Measurements from ENCODE around the gene PIR. TPM values are rescaled to one million over a fixed set of nuclear protein-coding genes. Genes with fewer than 3 reads are reported as not detected.

Gene PIR
- total RNA-seq, 4 donors from 2014 or later = 14.7 to 30.4 (median 19.1) TPM

DNA sequence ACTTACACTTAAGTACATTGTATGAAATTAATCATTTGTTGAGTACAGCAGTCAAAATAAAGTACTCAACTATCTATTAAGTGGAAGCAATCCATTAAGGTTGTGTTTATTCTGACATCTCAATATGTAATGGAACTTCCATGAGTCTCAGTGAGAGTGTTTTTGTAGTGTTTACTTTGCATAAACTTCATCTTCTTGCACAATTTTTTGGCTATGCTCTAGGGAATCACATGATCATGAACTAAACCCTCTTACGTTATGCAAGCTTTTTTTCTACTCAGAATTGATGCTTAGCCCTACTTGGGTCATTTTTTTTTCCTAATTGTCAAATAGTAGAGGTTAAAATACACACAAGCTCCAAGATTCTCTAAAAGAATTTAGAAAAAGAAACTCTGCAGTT is 136.7 kb downstream of the PIR start:
- peak; percentile 87 for ATAC-seq
- no peak overlapping the region for H3K4me3 ChIP-seq
- no peaks in the 10 kb centered on the region for H3K27me3 ChIP-seq
- no peaks in the 10 kb centered on the region for H3K9me3 ChIP-seq
- no peaks in the 10 kb centered on the region for H3K36me3 ChIP-seq
- H3K4me1 ChIP-seq = no peaks in the 10 kb centered on the region
- no peak for TF ChIP-seq POLR2A (IDR thresholded peaks at IDR 0.05)
- no peak for TF ChIP-seq EP300 (IDR thresholded peaks at IDR 0.05)
- TF ChIP-seq POLR2AphosphoS5 (IDR thresholded peaks at IDR 0.05) = peak; percentile 82
- 0% methylated on average over 1 of the region's 1 CpG for WGBS, 2 donors (ENCODE audit: low coverage in 1 of 2)
- H3K27ac ChIP-seq = no peak overlapping the region

DNA sequence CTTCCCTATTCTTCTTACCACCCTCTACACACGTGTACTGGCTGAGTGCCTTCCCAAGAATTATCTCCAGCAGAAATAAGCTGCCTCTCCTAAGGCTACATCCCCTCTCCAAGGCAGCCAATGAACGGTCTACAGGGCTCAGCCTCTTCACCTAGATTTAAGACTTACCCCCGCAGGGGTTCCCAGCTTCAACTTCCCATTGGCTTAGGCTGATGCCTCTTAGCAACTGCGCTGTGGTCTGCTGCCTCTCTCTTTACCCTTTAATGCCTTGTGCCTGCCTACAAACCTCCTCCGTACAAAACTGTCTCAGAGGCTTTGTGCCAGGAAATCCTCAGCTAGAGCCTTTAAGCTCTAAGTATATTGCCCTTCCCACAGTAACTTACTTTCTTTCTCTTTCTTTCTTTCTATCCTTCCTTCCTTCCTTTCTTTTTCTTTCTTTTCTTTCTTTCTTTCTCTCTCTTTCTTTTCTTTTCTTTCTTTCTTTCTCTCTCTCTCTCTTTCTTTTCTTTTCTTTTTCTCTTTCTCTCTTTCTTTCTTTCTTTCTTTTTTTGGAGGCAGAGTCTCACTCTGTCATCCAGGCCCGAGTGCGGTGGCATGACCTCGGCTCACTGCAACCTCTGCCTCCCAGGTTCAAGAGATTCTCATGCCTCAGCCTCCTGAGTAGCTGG is 142.7 kb downstream of the PIR start:
- Histone ChIP-seq H3K4me1 (no peaks in the 10 kb centered on the region), H3K27me3 (no peaks in the 10 kb centered on the region), H3K27ac (no peak overlapping the region), H3K9me3 (no peaks in the 10 kb centered on the region), H3K36me3 (no peaks in the 10 kb centered on the region), H3K4me3 (no peak overlapping the region)
- WGBS, 2 donors (ENCODE audit: low coverage in 1 of 2) = 54 to 58% methylated on average over 4 to 5 of the region's 8 CpGs
- ATAC-seq = no peak
- TF ChIP-seq EP300 (IDR thresholded peaks at IDR 0.05) (no peak), POLR2AphosphoS5 (IDR thresholded peaks at IDR 0.05) (no peak), POLR2A (IDR thresholded peaks at IDR 0.05) (no peak)
- TF ChIP-seq, protein P1, sequence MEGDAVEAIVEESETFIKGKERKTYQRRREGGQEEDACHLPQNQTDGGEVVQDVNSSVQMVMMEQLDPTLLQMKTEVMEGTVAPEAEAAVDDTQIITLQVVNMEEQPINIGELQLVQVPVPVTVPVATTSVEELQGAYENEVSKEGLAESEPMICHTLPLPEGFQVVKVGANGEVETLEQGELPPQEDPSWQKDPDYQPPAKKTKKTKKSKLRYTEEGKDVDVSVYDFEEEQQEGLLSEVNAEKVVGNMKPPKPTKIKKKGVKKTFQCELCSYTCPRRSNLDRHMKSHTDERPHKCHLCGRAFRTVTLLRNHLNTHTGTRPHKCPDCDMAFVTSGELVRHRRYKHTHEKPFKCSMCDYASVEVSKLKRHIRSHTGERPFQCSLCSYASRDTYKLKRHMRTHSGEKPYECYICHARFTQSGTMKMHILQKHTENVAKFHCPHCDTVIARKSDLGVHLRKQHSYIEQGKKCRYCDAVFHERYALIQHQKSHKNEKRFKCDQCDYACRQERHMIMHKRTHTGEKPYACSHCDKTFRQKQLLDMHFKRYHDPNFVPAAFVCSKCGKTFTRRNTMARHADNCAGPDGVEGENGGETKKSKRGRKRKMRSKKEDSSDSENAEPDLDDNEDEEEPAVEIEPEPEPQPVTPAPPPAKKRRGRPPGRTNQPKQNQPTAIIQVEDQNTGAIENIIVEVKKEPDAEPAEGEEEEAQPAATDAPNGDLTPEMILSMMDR (IDR thresholded peaks at IDR 0.05) = no peak

DNA sequence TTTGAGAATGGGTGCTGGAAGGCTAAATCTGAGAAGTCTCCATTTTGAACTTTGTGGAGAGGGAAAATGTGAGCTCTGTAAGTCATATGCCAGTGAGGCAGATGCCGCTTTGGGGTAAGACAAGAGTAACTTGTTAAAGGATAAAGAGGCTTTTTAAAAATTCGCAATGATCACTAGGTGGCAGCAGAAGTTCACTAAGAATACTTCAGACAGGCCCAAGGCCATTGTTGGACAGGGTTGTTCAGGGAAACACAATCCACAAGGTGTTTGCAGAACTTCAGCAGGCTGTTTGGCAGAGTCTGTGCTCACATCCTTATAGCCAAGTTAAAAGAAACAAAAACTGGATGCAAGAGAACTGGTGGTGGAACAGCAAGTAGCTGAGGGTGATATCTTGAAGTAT is 144.1 kb downstream of the PIR start:
- whole genome bisulfite sequencing, 2 donors (ENCODE audit: low coverage in 1 of 2) = 6 to 14% methylated on average over 2 of the region's 2 CpGs
- no peaks in the 10 kb centered on the region for H3K4me1 ChIP-seq
- peak; percentile 79 for ATAC-seq
- H3K9me3 ChIP-seq = no peaks in the 10 kb centered on the region
- no peak overlapping the region for H3K27ac ChIP-seq
- TF ChIP-seq POLR2A (IDR thresholded peaks at IDR 0.05) (no peak), EP300 (IDR thresholded peaks at IDR 0.05) (no peak)
- TF ChIP-seq, protein P1 (IDR thresholded peaks at IDR 0.05) = peak; percentile 9 to 66 (median 50)
- H3K27me3 ChIP-seq = no peaks in the 10 kb centered on the region
- no peaks in the 10 kb centered on the region for H3K36me3 ChIP-seq
- H3K4me3 ChIP-seq = no peak overlapping the region

DNA sequence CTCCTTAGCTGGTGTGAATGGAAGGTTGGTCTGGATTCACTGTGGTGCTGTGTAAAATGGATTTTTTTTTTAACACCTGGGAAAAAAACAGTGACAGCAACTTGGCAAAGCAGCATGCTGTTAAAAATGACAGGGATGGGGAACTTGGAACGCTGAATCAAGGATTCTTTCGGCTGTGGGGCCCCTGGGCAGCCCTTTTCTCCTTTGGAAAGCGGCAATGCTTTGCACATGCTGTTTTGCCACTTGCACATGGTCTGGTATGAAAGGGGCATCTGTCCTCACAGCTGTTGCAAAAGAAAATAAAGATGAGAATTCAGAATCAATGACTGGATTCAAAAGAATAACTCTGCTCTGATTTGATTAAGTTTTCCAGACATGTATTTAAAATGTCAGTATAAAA is 147.2 kb downstream of the PIR start:
- WGBS, 2 donors (ENCODE audit: low coverage in 1 of 2) = 61% methylated on average over 3 of the region's 3 CpGs; no CpG with 5 or more reads in 1 of the 2 donors
- Histone ChIP-seq H3K9me3 (no peaks in the 10 kb centered on the region), H3K4me1 (no peaks in the 10 kb centered on the region), H3K27me3 (no peaks in the 10 kb centered on the region), H3K27ac (no peak overlapping the region), H3K36me3 (no peaks in the 10 kb centered on the region), H3K4me3 (no peak overlapping the region)
- no peak for ATAC-seq
- TF ChIP-seq EP300 (IDR thresholded peaks at IDR 0.05) = no peak
- TF ChIP-seq, protein P1 (IDR thresholded peaks at IDR 0.05) = no peak
- no peak for TF ChIP-seq POLR2A (IDR thresholded peaks at IDR 0.05)
- no peak for TF ChIP-seq POLR2AphosphoS5 (IDR thresholded peaks at IDR 0.05)

DNA sequence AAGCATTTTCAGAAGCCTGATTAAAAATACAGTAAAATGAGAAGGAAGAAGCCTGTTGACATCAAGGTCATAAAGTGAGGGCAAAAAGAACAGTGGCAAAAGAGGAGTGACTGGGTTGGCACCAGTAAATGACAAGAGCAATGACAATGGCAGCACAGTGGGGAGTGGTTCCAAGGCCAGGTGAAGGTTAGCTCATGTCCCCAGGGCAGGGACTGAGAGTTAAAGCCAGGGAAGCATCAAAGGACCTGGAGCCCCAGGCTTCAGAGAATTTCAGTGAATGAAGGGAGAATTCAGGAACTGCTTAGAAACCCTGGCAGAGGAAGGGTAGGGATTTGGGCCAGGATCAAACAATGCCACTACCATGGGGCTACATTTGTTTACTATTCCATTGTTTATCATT is 149.0 kb downstream of the PIR start:
- Histone ChIP-seq H3K4me3 (no peak overlapping the region), H3K36me3 (no peaks in the 10 kb centered on the region), H3K4me1 (no peaks in the 10 kb centered on the region), H3K27ac (no peak overlapping the region), H3K27me3 (no peaks in the 10 kb centered on the region), H3K9me3 (no peaks in the 10 kb centered on the region)
- ATAC-seq = no peak
- TF ChIP-seq EP300 (IDR thresholded peaks at IDR 0.05) (no peak), POLR2A (IDR thresholded peaks at IDR 0.05) (no peak), POLR2AphosphoS5 (IDR thresholded peaks at IDR 0.05) (no peak)
- TF ChIP-seq, protein P1 (IDR thresholded peaks at IDR 0.05) = no peak

Measured in gastroesophageal sphincter (tissue), 4 donors.